ENCODE measurements around the gene USP13. TPM values are rescaled to one million over a fixed set of nuclear protein-coding genes. Genes with fewer than 3 reads are reported as not detected.

USP13 gene
- total and polyA plus RNA-seq, 2 experiments from 2014 or later, result 9.6 to 22.7 TPM

GRCh38 chr3:179829401-179829800, 176.6 kb downstream of the USP13 start:
- H3K9me2 ChIP-seq (ENCODE audit: insufficient read depth), result peaks cover 14% of the 10 kb centered on the region; the same call in 1 of the 2 replicates
- peaks cover 12% of the 10 kb centered on the region for H3K4me1 ChIP-seq (ENCODE audit: insufficient read depth)
- H3K4me1 Mint-ChIP-seq, result peaks cover 27% of the 10 kb centered on the region
- no peaks in the 10 kb centered on the region for H4K20me1 ChIP-seq (replicated peaks; ENCODE audit: insufficient read depth)
- no peaks in the 10 kb centered on the region for H3F3A ChIP-seq (replicated peaks; ENCODE audit: low read depth)
- no peak overlapping the region for H3K27ac Mint-ChIP-seq
- peaks cover 3% of the 10 kb centered on the region for H3K27me3 Mint-ChIP-seq (ENCODE audit: insufficient read depth, low read depth, poor library complexity)
- DNase-seq (ENCODE audit: low spot score) (peak; percentile 45), ATAC-seq (peak; percentile 70)
- no peak overlapping the region for H3K27ac ChIP-seq (ENCODE audit: low read depth)
- H3K27me3 ChIP-seq (ENCODE audit: insufficient read depth), result no peaks in the 10 kb centered on the region
- no peak overlapping the region for H3K4me2 ChIP-seq
- H3K79me2 ChIP-seq (replicated peaks; ENCODE audit: insufficient read depth), result no peaks in the 10 kb centered on the region
- TF ChIP-seq ETS1 (IDR thresholded peaks at IDR 0.05), result no peak
- TF ChIP-seq ZNF462 (CRISPR knock-in tag; IDR thresholded peaks at IDR 0.05), result no peak
- TF ChIP-seq CTCF (conservative IDR thresholded peaks at IDR 0.05; ENCODE audit: low read depth in 2 of 2), result peak; percentile 19 to 42; a peak in 2 of 4 replicates
- TF ChIP-seq EZH2phosphoT487 (IDR thresholded peaks at IDR 0.05; ENCODE audit: unreplicated experiment), result no peak
- H3K36me3 Mint-ChIP-seq (ENCODE audit: low read depth), result no peaks in the 10 kb centered on the region
- no peak overlapping the region for H3K4me3 ChIP-seq
- no peaks in the 10 kb centered on the region for H3K36me3 ChIP-seq (ENCODE audit: insufficient read depth)
- no peaks in the 10 kb centered on the region for H3K9me3 Mint-ChIP-seq
- no peak overlapping the region for H3K4me3 Mint-ChIP-seq
- H2AFZ ChIP-seq, result no peak overlapping the region
